Measurements from ENCODE around the gene CDK14. TPM values are rescaled to one million over a fixed set of nuclear protein-coding genes. Genes with fewer than 3 reads are reported as not detected.

CDK14 gene
- total and polyA plus RNA-seq, 4 donors: 4.2 to 12.4 (median 7.4) TPM

DNA sequence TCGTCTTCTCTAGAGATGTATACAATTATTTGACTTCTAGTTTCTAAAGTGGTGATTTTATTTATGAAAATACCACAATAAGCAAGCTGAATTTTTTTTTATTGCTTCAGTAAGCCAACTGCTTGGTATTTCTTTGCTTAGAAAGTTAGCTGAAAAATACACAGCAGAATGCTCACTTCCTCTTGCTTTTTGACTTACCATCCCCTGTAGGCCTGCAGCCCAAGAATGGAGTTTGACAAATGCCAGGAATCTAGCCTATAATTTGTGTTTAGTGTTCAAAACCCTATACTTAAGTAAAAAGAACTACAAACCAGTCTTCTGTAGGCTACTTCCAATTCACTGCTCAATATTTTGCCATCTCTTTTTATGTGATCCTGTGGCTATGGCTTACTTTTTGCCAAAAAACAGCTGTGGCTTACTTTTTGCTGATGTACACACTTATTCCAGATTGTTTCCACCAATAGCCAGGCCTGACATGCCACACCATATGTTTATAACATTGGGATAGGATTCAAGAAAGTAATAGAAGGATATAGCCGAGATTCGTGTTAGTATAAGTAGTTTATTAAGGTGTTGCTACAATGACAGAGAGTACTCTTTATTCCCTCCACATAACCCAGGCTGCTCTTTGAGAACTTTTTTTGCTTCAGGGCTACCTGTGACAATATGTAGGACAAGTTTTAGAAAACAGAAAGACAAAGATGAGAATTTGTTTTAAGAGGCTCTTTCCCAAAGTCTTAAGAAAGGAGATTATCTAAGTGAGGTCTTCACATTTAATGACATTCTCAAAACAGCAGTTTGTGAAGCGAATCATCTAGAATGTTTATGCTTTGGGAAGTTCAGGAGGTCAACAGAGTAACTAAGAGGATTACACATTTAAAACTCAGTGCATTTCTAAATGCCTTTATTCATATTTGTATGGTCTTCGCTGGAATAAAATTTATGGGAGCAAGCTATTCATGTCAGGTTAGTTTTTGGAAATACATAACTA lies 404.2 kb downstream of the CDK14 start:
- Histone ChIP-seq H3K9ac (ENCODE audit: low read depth in 1 of 2, low read length in 2 of 2) (no peak overlapping the region), H3K9me3 (ENCODE audit: control insufficient read depth in 4 of 4, low read length in 3 of 4) (no peaks in the 10 kb centered on the region), H3K27ac (ENCODE audit: low read depth in 1 of 2, low read length in 2 of 2) (no peak overlapping the region), H3K27me3 (ENCODE audit: control insufficient read depth in 4 of 4, insufficient read depth in 4 of 4, low read length in 3 of 4) (no peaks in the 10 kb centered on the region), H3K36me3 (ENCODE audit: control insufficient read depth in 4 of 4, insufficient read depth in 3 of 4, low read depth in 1 of 4, low read length in 3 of 4) (no peaks in the 10 kb centered on the region), H3K4me1 (ENCODE audit: control insufficient read depth in 4 of 4, insufficient read depth in 4 of 4, low read length in 3 of 4) (no peaks in the 10 kb centered on the region), H3K4me3 (ENCODE audit: low read depth in 1 of 3, low read length in 3 of 3) (no peak overlapping the region)
- no peak for DNase-seq (ENCODE audit: low spot score)
- WGBS: 76% methylated on average over 5 of the region's 5 CpGs
- TF ChIP-seq RXRA (IDR thresholded peaks at IDR 0.05) (no peak), JUND (IDR thresholded peaks at IDR 0.05) (no peak), YY1 (IDR thresholded peaks at IDR 0.05) (no peak), EGR1 (IDR thresholded peaks at IDR 0.05; ENCODE audit: low read depth in 2 of 2) (no peak), FOXA1 (IDR thresholded peaks at IDR 0.05) (no peak), FOXA2 (IDR thresholded peaks at IDR 0.05) (no peak), ATF3 (IDR thresholded peaks at IDR 0.05) (no peak)
- TF ChIP-seq, protein P1, sequence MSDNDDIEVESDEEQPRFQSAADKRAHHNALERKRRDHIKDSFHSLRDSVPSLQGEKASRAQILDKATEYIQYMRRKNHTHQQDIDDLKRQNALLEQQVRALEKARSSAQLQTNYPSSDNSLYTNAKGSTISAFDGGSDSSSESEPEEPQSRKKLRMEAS (IDR thresholded peaks at IDR 0.05): no peak

GRCh38 chr7:91005024-91005423 lies 408.9 kb downstream of the CDK14 start:
- 90% methylated on average over 4 of the region's 4 CpGs for WGBS
- H3K27ac ChIP-seq (ENCODE audit: low read depth in 1 of 2, low read length in 2 of 2): no peak overlapping the region
- H3K9ac ChIP-seq (ENCODE audit: low read depth in 1 of 2, low read length in 2 of 2): no peak overlapping the region
- H3K27me3 ChIP-seq (ENCODE audit: control insufficient read depth in 4 of 4, insufficient read depth in 4 of 4, low read length in 3 of 4): no peaks in the 10 kb centered on the region
- H3K4me1 ChIP-seq (ENCODE audit: control insufficient read depth in 4 of 4, insufficient read depth in 4 of 4, low read length in 3 of 4): no peaks in the 10 kb centered on the region
- TF ChIP-seq FOXA1 (IDR thresholded peaks at IDR 0.05): no peak
- TF ChIP-seq NR2F2 (IDR thresholded peaks at IDR 0.05): no peak
- TF ChIP-seq CTCF (IDR thresholded peaks at IDR 0.05; ENCODE audit: low read depth, low read length, missing input control): no peak
- TF ChIP-seq FOXA2 (IDR thresholded peaks at IDR 0.05): no peak
- TF ChIP-seq GABPA (IDR thresholded peaks at IDR 0.05 in 1 of 2, conservative IDR thresholded peaks at IDR 0.05 in 1 of 2): no peak
- TF ChIP-seq SP1 (IDR thresholded peaks at IDR 0.05): no peak
- no peak for TF ChIP-seq REST (IDR thresholded peaks at IDR 0.05)
- TF ChIP-seq JUND (IDR thresholded peaks at IDR 0.05): no peak
- TF ChIP-seq ATF3 (IDR thresholded peaks at IDR 0.05): no peak
- TF ChIP-seq YY1 (IDR thresholded peaks at IDR 0.05): no peak
- TF ChIP-seq EGR1 (IDR thresholded peaks at IDR 0.05; ENCODE audit: low read depth in 2 of 2): no peak
- TF ChIP-seq ZBTB33 (IDR thresholded peaks at IDR 0.05): no peak
- TF ChIP-seq HNF4G (IDR thresholded peaks at IDR 0.05): no peak
- TF ChIP-seq RXRA (IDR thresholded peaks at IDR 0.05): no peak
- TF ChIP-seq HNF4A (conservative IDR thresholded peaks at IDR 0.05): no peak
- no peak for TF ChIP-seq TAF1 (conservative IDR thresholded peaks at IDR 0.05)
- TF ChIP-seq, protein P1 (IDR thresholded peaks at IDR 0.05): no peak
- TF ChIP-seq RAD21 (IDR thresholded peaks at IDR 0.05): no peak
- H3K36me3 ChIP-seq (ENCODE audit: control insufficient read depth in 4 of 4, insufficient read depth in 3 of 4, low read depth in 1 of 4, low read length in 3 of 4): no peaks in the 10 kb centered on the region
- no peak overlapping the region for H3K4me3 ChIP-seq (ENCODE audit: low read depth in 1 of 3, low read length in 3 of 3)
- DNase-seq (ENCODE audit: low spot score): no peak
- no peaks in the 10 kb centered on the region for H3K9me3 ChIP-seq (ENCODE audit: control insufficient read depth in 4 of 4, low read length in 3 of 4)
